ENCODE results near the gene SMCO3. TPM values are rescaled to one million over a fixed set of nuclear protein-coding genes. Genes with fewer than 3 reads are reported as not detected.

Gene SMCO3
- polyA plus RNA-seq (2013, experiment 1 of 2): not detected
- not detected for polyA plus RNA-seq (2013, experiment 2 of 2)

DNA sequence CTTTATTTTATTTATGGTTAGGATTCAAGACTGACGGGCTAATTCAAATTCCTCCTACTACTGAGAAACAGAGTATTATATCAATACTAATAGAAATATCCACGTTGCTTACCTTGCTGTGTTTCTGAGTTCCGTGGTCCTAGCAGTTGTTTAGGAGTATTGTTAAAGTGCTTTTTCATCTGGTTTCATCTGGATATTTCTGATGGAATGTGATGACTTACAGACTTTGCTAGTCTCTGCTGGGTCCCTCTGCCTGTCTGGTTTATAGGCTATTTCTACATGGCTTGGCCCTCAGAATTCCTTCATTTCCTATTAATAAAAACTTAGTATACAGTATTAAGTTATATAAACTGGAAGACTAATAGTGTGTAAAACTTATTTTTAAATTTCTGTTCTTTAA is at the start of gene SMCO3:
TSS of gene SMCO3 (minus strand) at position 169 of the 400 bp plus-strand sequence. CDS start 7,502 bp downstream, outside the sequence.
- Histone ChIP-seq H3K36me3 (ENCODE audit: insufficient read depth, low read length) (no peaks in the 10 kb centered on the region), H3K27me3 (ENCODE audit: insufficient read depth, low read length) (no peaks in the 10 kb centered on the region), H3K9me3 (ENCODE audit: insufficient read depth, low read depth, low read length) (no peaks in the 10 kb centered on the region), H3K27ac (ENCODE audit: low read depth, low read length) (no peak within 1 kb of the TSS), H3K4me1 (ENCODE audit: insufficient read depth, low read length) (no peaks in the 10 kb centered on the region), H3K4me3 (ENCODE audit: low read length) (no peak within 1 kb of the TSS), H3K9ac (ENCODE audit: low read depth, low read length) (no peak within 1 kb of the TSS)
- 87% methylated on average over 2 of the region's 3 CpGs for WGBS

DNA sequence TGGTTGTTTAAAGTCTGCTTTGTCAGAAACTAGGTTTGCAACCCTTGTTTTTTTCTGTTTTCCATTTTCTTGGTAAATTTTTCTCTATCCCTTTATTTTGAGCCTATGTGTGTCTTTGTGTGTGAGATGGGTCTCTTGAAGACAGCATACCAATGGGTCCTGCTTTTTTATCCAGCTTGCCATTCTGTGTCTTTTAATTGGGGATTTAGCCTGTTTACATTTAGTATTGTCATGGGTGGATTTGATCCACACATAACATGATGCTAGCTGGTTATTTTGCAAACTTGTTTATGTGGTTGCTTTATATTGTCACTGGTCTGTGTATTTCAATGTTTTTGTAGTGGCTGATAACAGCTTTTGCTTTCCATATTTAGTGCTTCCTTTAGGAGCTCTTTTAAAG is 46.5 kb upstream of the SMCO3 start:
- H3K36me3 ChIP-seq (ENCODE audit: insufficient read depth, low read length): no peaks in the 10 kb centered on the region
- H3K4me1 ChIP-seq (ENCODE audit: insufficient read depth, low read length): no peaks in the 10 kb centered on the region
- H3K9me3 ChIP-seq (ENCODE audit: insufficient read depth, low read depth, low read length): peaks cover 12% of the 10 kb centered on the region
- no peak overlapping the region for H3K4me3 ChIP-seq (ENCODE audit: low read length)
- no peak overlapping the region for H3K27ac ChIP-seq (ENCODE audit: low read depth, low read length)
- H3K9ac ChIP-seq (ENCODE audit: low read depth, low read length): no peak overlapping the region
- no peaks in the 10 kb centered on the region for H3K27me3 ChIP-seq (ENCODE audit: insufficient read depth, low read length)

DNA sequence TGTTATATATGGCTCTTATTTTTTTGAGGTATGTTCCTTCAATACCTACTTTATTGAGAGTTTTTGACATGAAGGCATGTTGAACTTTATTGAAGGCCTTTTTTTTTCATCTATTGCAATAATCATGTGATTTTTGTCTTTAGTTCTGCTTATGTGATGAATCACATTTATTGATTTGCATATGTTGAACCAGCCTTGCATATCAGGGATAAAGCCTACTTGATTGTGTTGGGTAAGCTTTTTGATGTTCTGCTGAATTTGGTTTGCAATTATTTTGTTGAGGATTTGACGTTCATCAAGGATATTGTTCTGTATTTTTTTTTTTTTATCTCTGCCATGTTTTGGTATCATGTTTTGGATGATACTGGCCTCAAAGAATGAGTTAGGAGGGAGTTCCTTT is 44.5 kb upstream of the SMCO3 start:
- Histone ChIP-seq H3K4me1 (ENCODE audit: insufficient read depth, low read length) (peaks cover 12% of the 10 kb centered on the region), H3K4me3 (ENCODE audit: low read length) (no peak overlapping the region), H3K27me3 (ENCODE audit: insufficient read depth, low read length) (no peaks in the 10 kb centered on the region), H3K9me3 (ENCODE audit: insufficient read depth, low read depth, low read length) (peaks cover 12% of the 10 kb centered on the region), H3K9ac (ENCODE audit: low read depth, low read length) (no peak overlapping the region), H3K36me3 (ENCODE audit: insufficient read depth, low read length) (no peaks in the 10 kb centered on the region), H3K27ac (ENCODE audit: low read depth, low read length) (no peak overlapping the region)
- 94% methylated on average over 1 of the region's 1 CpG for WGBS

DNA sequence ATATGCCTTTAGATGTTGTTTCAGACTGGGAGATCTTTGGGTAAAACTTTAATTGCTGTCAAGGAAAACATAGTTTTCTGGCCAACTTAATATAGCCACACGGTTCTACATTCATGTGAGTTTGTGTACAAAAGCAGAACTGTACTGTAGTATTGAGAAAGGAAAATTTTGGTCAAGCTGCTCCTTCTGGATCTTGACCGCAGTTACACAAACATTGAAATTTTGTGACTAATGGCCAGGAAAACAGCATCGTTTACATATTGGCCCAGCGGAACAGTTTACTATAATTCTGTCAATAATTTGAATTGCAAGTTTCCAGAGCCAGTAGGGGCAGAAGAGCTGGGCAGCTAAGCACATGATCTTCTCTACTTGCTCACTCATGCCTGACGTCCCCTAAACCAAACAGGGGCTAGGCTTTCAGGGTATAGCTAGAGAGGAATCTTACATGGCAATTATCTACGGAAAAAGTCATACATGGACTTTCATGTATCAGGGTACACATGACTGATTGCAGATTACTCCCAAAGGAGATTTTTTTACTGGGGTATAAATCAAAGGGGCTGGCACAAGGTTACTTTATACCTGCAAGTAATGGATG is 40.7 kb upstream of the SMCO3 start:
- Histone ChIP-seq H3K27ac (ENCODE audit: low read depth, low read length) (no peak overlapping the region), H3K27me3 (ENCODE audit: insufficient read depth, low read length) (no peaks in the 10 kb centered on the region), H3K4me3 (ENCODE audit: low read length) (no peak overlapping the region), H3K36me3 (ENCODE audit: insufficient read depth, low read length) (no peaks in the 10 kb centered on the region), H3K9me3 (ENCODE audit: insufficient read depth, low read depth, low read length) (no peaks in the 10 kb centered on the region), H3K9ac (ENCODE audit: low read depth, low read length) (no peak overlapping the region), H3K4me1 (ENCODE audit: insufficient read depth, low read length) (peaks cover 21% of the 10 kb centered on the region)
- 87% methylated on average over 6 of the region's 6 CpGs for WGBS

DNA sequence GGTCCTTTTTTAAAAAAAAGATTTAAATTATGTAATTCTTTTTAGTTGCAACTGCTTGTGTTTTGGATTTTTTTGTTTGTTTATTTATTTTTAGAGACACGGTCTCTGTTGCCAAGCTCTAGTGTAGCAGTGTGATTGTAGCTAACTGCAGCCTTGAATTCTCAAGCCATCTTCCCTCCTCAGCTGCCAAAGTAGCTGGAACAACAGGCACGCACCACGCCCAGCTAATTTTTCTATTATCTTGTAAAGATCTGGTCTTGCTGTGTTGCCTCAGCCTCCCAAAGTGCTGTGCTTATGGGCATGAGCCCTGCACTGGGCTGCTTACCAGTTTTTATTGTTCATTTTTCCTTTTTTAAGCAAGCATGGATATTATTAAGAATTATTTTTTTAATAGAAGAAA is 40.0 kb upstream of the SMCO3 start:
- Histone ChIP-seq H3K4me3 (ENCODE audit: low read length) (no peak overlapping the region), H3K27ac (ENCODE audit: low read depth, low read length) (no peak overlapping the region), H3K27me3 (ENCODE audit: insufficient read depth, low read length) (no peaks in the 10 kb centered on the region), H3K36me3 (ENCODE audit: insufficient read depth, low read length) (no peaks in the 10 kb centered on the region), H3K9ac (ENCODE audit: low read depth, low read length) (no peak overlapping the region), H3K4me1 (ENCODE audit: insufficient read depth, low read length) (peaks cover 21% of the 10 kb centered on the region), H3K9me3 (ENCODE audit: insufficient read depth, low read depth, low read length) (no peaks in the 10 kb centered on the region)
- WGBS: 68% methylated on average over 3 of the region's 3 CpGs

DNA sequence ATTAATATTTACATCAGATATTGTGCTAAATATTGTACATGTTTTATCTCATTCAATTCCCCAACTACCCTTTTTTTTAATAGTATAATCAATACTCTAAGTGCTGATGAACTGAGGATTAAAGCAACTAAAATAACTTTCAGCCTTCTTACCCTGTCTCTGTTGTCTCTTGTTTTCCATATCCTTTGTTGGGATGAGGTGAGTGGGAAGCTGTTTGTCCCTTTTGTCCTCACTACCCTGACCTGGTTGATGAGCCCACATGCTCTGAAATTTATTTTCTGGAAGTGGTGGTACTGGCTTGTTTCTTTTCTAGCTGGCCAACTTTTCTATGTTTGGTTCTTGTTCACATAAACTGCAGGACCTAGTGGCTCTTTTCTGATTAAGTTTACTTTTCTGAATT is 38.9 kb upstream of the SMCO3 start:
- no peak overlapping the region for H3K4me3 ChIP-seq (ENCODE audit: low read length)
- H3K27ac ChIP-seq (ENCODE audit: low read depth, low read length): no peak overlapping the region
- no peak overlapping the region for H3K9ac ChIP-seq (ENCODE audit: low read depth, low read length)
- H3K27me3 ChIP-seq (ENCODE audit: insufficient read depth, low read length): no peaks in the 10 kb centered on the region
- no peaks in the 10 kb centered on the region for H3K9me3 ChIP-seq (ENCODE audit: insufficient read depth, low read depth, low read length)
- peaks cover 21% of the 10 kb centered on the region for H3K4me1 ChIP-seq (ENCODE audit: insufficient read depth, low read length)
- H3K36me3 ChIP-seq (ENCODE audit: insufficient read depth, low read length): no peaks in the 10 kb centered on the region

DNA sequence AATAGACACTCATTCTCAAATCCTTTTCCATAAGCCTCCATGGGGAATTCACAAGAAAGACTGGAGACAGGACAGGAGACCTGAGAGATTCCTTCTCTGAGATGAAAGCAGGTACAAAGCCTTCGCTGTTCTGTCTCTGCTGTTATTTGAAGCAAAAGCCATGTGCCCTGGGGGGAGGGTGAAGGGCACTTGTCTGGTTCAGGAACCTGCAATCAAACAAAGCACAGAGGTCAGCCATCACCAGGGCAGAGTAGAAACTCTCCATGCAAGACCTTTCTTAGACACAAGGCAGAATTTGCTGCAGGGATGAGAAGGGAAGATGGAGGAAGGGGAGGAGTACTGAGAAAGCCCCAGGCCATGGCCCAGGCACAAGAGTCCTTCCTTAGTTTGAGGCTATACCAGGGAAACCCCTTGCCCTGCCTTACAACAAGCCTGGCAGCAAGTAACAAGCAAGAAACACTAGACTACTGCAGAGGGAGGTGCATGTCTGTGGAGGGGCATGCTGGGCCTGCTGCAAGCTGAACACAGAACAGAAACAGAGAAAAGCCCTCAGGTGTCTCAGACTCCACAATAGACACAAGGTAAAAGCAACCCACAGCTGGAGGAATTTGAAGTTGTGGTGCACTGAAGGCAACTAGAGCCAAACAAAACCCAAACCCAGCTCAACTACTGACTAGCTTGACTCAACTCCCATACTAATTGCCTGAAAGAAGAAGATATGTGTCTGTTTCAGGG is 37.1 kb upstream of the SMCO3 start:
- WGBS: 92% methylated on average over 1 of the region's 1 CpG
- H3K9ac ChIP-seq (ENCODE audit: low read depth, low read length): no peak overlapping the region
- H3K27ac ChIP-seq (ENCODE audit: low read depth, low read length): no peak overlapping the region
- no peak overlapping the region for H3K4me3 ChIP-seq (ENCODE audit: low read length)
- H3K36me3 ChIP-seq (ENCODE audit: insufficient read depth, low read length): no peaks in the 10 kb centered on the region
- H3K9me3 ChIP-seq (ENCODE audit: insufficient read depth, low read depth, low read length): no peaks in the 10 kb centered on the region
- H3K4me1 ChIP-seq (ENCODE audit: insufficient read depth, low read length): peaks cover 21% of the 10 kb centered on the region
- H3K27me3 ChIP-seq (ENCODE audit: insufficient read depth, low read length): no peaks in the 10 kb centered on the region

DNA sequence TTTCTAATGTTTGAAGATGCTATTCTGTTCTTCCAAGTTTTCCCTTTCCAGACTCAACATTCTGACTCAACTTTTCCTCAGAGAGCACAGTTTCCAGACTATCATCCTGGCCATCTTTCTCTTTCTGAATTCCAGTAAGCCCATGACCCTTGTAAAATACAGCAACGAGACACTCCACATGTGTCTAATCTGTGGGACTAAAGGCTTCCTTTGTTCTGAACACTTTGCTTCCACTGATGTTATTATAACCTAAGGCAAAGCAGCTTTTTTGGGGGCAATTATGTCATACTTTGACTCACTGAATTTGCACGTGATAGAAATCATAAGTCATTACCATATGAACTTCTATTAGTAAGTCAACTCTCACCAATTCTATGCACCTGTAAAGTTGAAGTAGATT is 35.7 kb upstream of the SMCO3 start:
- Histone ChIP-seq H3K9me3 (ENCODE audit: insufficient read depth, low read depth, low read length) (no peaks in the 10 kb centered on the region), H3K27ac (ENCODE audit: low read depth, low read length) (no peak overlapping the region), H3K27me3 (ENCODE audit: insufficient read depth, low read length) (no peaks in the 10 kb centered on the region), H3K4me1 (ENCODE audit: insufficient read depth, low read length) (peaks cover 20% of the 10 kb centered on the region), H3K4me3 (ENCODE audit: low read length) (no peak overlapping the region), H3K9ac (ENCODE audit: low read depth, low read length) (no peak overlapping the region), H3K36me3 (ENCODE audit: insufficient read depth, low read length) (no peaks in the 10 kb centered on the region)
- WGBS: 88% methylated on average over 2 of the region's 2 CpGs

DNA sequence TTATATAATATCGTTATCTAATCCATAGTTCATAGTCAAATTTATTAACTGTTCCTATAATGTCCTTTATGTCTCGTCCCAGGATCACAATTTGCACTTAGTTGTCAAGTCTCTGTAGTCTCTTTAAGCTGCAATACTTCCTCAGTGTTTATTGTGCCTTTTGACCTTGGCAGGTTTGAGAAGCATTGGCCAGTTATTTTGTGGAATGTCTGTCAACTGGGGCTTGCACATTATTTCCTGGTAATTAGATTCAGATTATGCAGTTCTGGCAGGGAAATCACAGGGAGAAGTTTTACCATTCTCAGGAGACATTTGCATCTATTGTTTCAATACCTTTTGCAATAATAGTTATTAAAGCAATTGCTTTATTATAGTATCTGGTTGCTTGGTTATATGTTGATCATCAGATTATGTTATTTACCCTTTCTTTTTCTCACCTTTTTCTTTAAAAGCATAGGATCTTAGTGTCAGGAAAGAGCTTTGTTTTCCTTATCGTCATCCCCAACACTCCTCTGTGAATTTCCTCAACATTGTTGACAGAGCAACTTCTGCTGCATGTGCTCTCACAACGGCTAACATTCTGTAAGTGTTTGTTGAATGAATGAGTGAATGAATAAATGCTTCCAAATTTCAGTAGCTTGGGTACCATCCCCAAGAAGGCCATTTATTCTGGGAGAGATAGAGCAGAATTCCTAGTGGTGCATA is 33.0 kb upstream of the SMCO3 start:
- no peak overlapping the region for H3K4me3 ChIP-seq (ENCODE audit: low read length)
- H3K27me3 ChIP-seq (ENCODE audit: insufficient read depth, low read length): no peaks in the 10 kb centered on the region
- H3K4me1 ChIP-seq (ENCODE audit: insufficient read depth, low read length): no peaks in the 10 kb centered on the region
- no peaks in the 10 kb centered on the region for H3K9me3 ChIP-seq (ENCODE audit: insufficient read depth, low read depth, low read length)
- H3K36me3 ChIP-seq (ENCODE audit: insufficient read depth, low read length): no peaks in the 10 kb centered on the region
- WGBS: 97% methylated on average over 4 of the region's 4 CpGs
- no peak overlapping the region for H3K9ac ChIP-seq (ENCODE audit: low read depth, low read length)
- no peak overlapping the region for H3K27ac ChIP-seq (ENCODE audit: low read depth, low read length)

DNA sequence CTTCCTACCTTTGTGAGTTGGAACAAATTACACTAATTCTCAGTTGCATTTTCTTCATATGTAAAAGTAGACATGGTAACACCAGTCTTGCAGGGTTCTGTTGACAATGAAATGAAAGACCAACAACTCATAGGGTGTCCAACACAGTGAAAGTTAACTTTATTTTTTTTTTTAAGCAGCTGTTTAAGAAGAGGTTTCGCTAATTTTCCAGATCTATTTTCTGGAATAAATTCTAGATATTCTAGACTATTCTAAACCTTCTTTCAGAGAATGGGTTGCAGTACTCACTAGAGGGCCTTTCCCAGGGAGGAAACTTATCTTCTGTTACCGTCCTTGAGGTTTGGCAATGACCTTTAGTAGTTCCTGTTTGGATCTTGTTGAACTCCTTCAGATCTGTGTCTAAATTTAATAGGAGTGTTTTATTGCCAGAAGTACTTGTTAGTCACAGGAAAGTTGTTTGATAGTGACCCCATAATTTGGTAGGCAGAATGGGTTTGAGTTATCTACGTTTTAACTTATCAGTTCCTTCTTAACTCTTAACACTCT is 32.1 kb upstream of the SMCO3 start:
- Histone ChIP-seq H3K36me3 (ENCODE audit: insufficient read depth, low read length) (no peaks in the 10 kb centered on the region), H3K9me3 (ENCODE audit: insufficient read depth, low read depth, low read length) (no peaks in the 10 kb centered on the region), H3K27me3 (ENCODE audit: insufficient read depth, low read length) (no peaks in the 10 kb centered on the region), H3K9ac (ENCODE audit: low read depth, low read length) (no peak overlapping the region), H3K4me3 (ENCODE audit: low read length) (no peak overlapping the region), H3K27ac (ENCODE audit: low read depth, low read length) (no peak overlapping the region), H3K4me1 (ENCODE audit: insufficient read depth, low read length) (no peaks in the 10 kb centered on the region; the same call in 1 of the 2 replicates)
- WGBS: 84% methylated on average over 1 of the region's 3 CpGs

DNA sequence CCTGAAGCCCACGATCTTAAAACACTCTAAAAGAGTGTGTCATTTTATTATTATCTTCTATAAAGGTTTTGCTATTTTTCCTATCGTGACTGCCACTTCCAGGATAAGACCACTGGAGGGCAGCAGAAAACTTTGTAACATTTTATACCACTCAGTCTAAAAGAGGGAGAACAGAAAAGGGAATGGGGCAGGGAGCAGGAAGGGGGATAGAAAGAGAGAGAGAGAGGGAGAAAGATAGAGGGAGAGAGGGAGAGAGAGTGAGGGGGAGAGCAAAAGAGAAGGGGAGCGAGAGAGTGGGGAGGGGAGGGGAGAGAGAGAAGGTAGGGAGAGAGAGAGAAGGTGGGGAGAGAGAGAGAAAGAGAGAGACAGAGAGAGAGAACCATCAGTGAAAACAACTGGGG is 31.4 kb upstream of the SMCO3 start:
- Histone ChIP-seq H3K27me3 (ENCODE audit: insufficient read depth, low read length) (no peaks in the 10 kb centered on the region), H3K4me3 (ENCODE audit: low read length) (no peak overlapping the region), H3K9me3 (ENCODE audit: insufficient read depth, low read depth, low read length) (no peaks in the 10 kb centered on the region), H3K4me1 (ENCODE audit: insufficient read depth, low read length) (no peaks in the 10 kb centered on the region; the same call in 1 of the 2 replicates), H3K27ac (ENCODE audit: low read depth, low read length) (no peak overlapping the region), H3K9ac (ENCODE audit: low read depth, low read length) (no peak overlapping the region), H3K36me3 (ENCODE audit: insufficient read depth, low read length) (no peaks in the 10 kb centered on the region)
- 3% methylated on average over 1 of the region's 3 CpGs for WGBS
